ENCODE measurements around the gene VSX1. TPM values are rescaled to one million over a fixed set of nuclear protein-coding genes. Genes with fewer than 3 reads are reported as not detected.

Gene VSX1
- not detected for total RNA-seq

GRCh38 chr20:25081730-25082497 is at the start of gene VSX1:
Gene VSX1, minus strand, starts transcription at chr20:25082141. Its CDS starts 45 bp downstream, at chr20:25082096.
- no peak within 1 kb of the TSS for H3K4me3 ChIP-seq
- H3K9me3 ChIP-seq = no peaks in the 10 kb centered on the region
- H3K4me1 ChIP-seq (replicated peaks) = peaks cover 11% of the 10 kb centered on the region
- TF ChIP-seq CTCF (IDR thresholded peaks at IDR 0.05) = no peak
- no peak for TF ChIP-seq POLR2AphosphoS5 (IDR thresholded peaks at IDR 0.05)
- TF ChIP-seq POLR2A (IDR thresholded peaks at IDR 0.05) = no peak
- no peaks in the 10 kb centered on the region for H3K36me3 ChIP-seq
- no peak for DNase-seq (ENCODE audit: low spot score)
- no peak within 1 kb of the TSS for H3K27ac ChIP-seq
- intact Hi-C loops (cut with DNase I) = no loop called here
- WGBS = 8% methylated on average over 45 of the region's 67 CpGs
- peaks cover 43% of the 10 kb centered on the region for H3K27me3 ChIP-seq (replicated peaks; ENCODE audit: insufficient read depth)

GRCh38 chr20:25129908-25130307 is 48.0 kb upstream of the VSX1 start:
- Histone ChIP-seq H3K36me3 (no peaks in the 10 kb centered on the region), H3K4me1 (replicated peaks) (no peaks in the 10 kb centered on the region), H3K27ac (no peak overlapping the region), H3K4me3 (no peak overlapping the region), H3K27me3 (replicated peaks; ENCODE audit: insufficient read depth) (no peaks in the 10 kb centered on the region), H3K9me3 (no peaks in the 10 kb centered on the region)
- intact Hi-C loops (cut with DNase I) = no loop called here
- DNase-seq (ENCODE audit: low spot score) = no peak
- WGBS = 57% methylated on average over 7 of the region's 7 CpGs
- no peak for TF ChIP-seq POLR2A (IDR thresholded peaks at IDR 0.05)
- TF ChIP-seq CTCF (IDR thresholded peaks at IDR 0.05) = no peak
- no peak for TF ChIP-seq POLR2AphosphoS5 (IDR thresholded peaks at IDR 0.05)

- Histone ChIP-seq H3K4me3 (no peak overlapping the region), H3K27me3 (replicated peaks; ENCODE audit: insufficient read depth) (no peaks in the 10 kb centered on the region), H3K36me3 (no peaks in the 10 kb centered on the region), H3K27ac (no peak overlapping the region), H3K4me1 (replicated peaks) (no peaks in the 10 kb centered on the region), H3K9me3 (no peaks in the 10 kb centered on the region)
- no peak for TF ChIP-seq CTCF (IDR thresholded peaks at IDR 0.05)
- no peak for TF ChIP-seq POLR2AphosphoS5 (IDR thresholded peaks at IDR 0.05)
- no peak for TF ChIP-seq POLR2A (IDR thresholded peaks at IDR 0.05)
- WGBS = 96% methylated on average over 4 of the region's 6 CpGs
- no peak for DNase-seq (ENCODE audit: low spot score)
- intact Hi-C loops (cut with DNase I) = no loop called here
Measured at GRCh38 chr20:25129428-25129827, 47.5 kb upstream of the VSX1 start.

- H3K27ac ChIP-seq = no peak overlapping the region
- DNase-seq (ENCODE audit: low spot score) = no peak
- no peaks in the 10 kb centered on the region for H3K36me3 ChIP-seq
- intact Hi-C loops (cut with DNase I) = no loop called here
- no peak for TF ChIP-seq POLR2A (IDR thresholded peaks at IDR 0.05)
- TF ChIP-seq POLR2AphosphoS5 (IDR thresholded peaks at IDR 0.05) = no peak
- TF ChIP-seq CTCF (IDR thresholded peaks at IDR 0.05) = no peak
- H3K27me3 ChIP-seq (replicated peaks; ENCODE audit: insufficient read depth) = no peaks in the 10 kb centered on the region
- H3K4me1 ChIP-seq (replicated peaks) = no peaks in the 10 kb centered on the region
- H3K4me3 ChIP-seq = no peak overlapping the region
- WGBS = 88% methylated on average over 5 of the region's 5 CpGs
- H3K9me3 ChIP-seq = no peaks in the 10 kb centered on the region
Measured at GRCh38 chr20:25128649-25129048, 46.7 kb upstream of the VSX1 start.

Measured in prostate gland (tissue), 2 donors.